ENCODE data around the gene CFH. TPM values are rescaled to one million over a fixed set of nuclear protein-coding genes. Genes with fewer than 3 reads are reported as not detected.

CFH gene
- total RNA-seq, 6 donors from 2014 or later: 34.4 to 97.5 (median 44.9) TPM

GRCh38 chr1:196651079-196651478 lies 764 bp upstream of the CFH start:
- DNase-seq (no peak), ATAC-seq (ENCODE audit: low FRiP score in 2 of 2) (no peak)
- no peaks in the 10 kb centered on the region for H3K9me3 ChIP-seq
- H3K27ac ChIP-seq: peak overlapping the region in 3 of 4 donors; percentile 2 to 61 (median 51)
- H3K36me3 ChIP-seq: no peaks in the 10 kb centered on the region
- no peaks in the 10 kb centered on the region for H3K4me1 ChIP-seq
- no peak overlapping the region for H3K4me3 ChIP-seq
- no peak for TF ChIP-seq POLR2AphosphoS5 (IDR thresholded peaks at IDR 0.05)
- no peak for TF ChIP-seq EP300 (IDR thresholded peaks at IDR 0.05)
- no peak for TF ChIP-seq CTCF (IDR thresholded peaks at IDR 0.05)
- TF ChIP-seq POLR2A (IDR thresholded peaks at IDR 0.05): no peak
- H3K27me3 ChIP-seq: no peaks in the 10 kb centered on the region
- WGBS, 2 donors: 75 to 77% methylated on average over 3 of the region's 3 CpGs

DNA sequence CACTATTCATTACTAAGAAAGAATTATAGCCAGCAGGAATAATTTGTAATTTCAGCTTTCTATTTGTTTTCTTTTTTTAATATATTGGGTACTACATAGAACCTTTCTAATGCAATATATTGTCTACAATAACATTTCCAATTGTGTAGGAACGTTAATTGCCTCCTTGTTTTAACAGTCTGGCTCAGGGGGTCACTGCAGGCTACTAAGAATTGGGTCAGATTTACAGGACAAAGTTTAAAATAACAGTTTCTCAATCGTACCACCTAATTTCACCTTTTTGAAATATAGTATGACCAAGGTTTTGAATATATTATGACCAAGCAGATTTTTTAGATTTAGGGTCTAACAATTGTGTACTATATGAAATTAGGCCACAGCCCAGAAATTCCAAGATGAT lies 2.4 kb downstream of the CFH start:
- no peaks in the 10 kb centered on the region for H3K36me3 ChIP-seq
- ATAC-seq (ENCODE audit: low FRiP score in 2 of 2): no peak
- WGBS, 2 donors: 50 to 61% methylated on average over 2 of the region's 2 CpGs

GRCh38 chr1:196655071-196655470 lies 3.2 kb downstream of the CFH start:
- no peak overlapping the region for H3K27ac ChIP-seq
- no peaks in the 10 kb centered on the region for H3K4me1 ChIP-seq
- DNase-seq: no peak
- no peak for TF ChIP-seq EP300 (IDR thresholded peaks at IDR 0.05)
- no peak for TF ChIP-seq POLR2A (IDR thresholded peaks at IDR 0.05)
- no peak for TF ChIP-seq POLR2AphosphoS5 (IDR thresholded peaks at IDR 0.05)
- TF ChIP-seq CTCF (IDR thresholded peaks at IDR 0.05): no peak
- 75 to 76% methylated on average over 3 of the region's 3 CpGs for WGBS, 2 donors
- H3K4me3 ChIP-seq: peak overlapping the region in 1 of 4 donors; percentile 36
- no peaks in the 10 kb centered on the region for H3K36me3 ChIP-seq
- no peaks in the 10 kb centered on the region for H3K9me3 ChIP-seq
- H3K27me3 ChIP-seq: no peaks in the 10 kb centered on the region
- ATAC-seq (ENCODE audit: low FRiP score in 2 of 2): no peak

More for the DNA sequence above, 2.4 kb downstream of the CFH start:
- Histone ChIP-seq H3K4me3 (peak overlapping the region in 2 of 4 donors; percentile 35 to 36), H3K9me3 (no peaks in the 10 kb centered on the region), H3K27ac (peak overlapping the region in 1 of 4 donors; percentile 16), H3K4me1 (no peaks in the 10 kb centered on the region), H3K27me3 (no peaks in the 10 kb centered on the region)
- no peak for DNase-seq
- TF ChIP-seq POLR2A (IDR thresholded peaks at IDR 0.05): no peak
- no peak for TF ChIP-seq CTCF (IDR thresholded peaks at IDR 0.05)
- no peak for TF ChIP-seq EP300 (IDR thresholded peaks at IDR 0.05)
- TF ChIP-seq POLR2AphosphoS5 (IDR thresholded peaks at IDR 0.05): no peak

DNA sequence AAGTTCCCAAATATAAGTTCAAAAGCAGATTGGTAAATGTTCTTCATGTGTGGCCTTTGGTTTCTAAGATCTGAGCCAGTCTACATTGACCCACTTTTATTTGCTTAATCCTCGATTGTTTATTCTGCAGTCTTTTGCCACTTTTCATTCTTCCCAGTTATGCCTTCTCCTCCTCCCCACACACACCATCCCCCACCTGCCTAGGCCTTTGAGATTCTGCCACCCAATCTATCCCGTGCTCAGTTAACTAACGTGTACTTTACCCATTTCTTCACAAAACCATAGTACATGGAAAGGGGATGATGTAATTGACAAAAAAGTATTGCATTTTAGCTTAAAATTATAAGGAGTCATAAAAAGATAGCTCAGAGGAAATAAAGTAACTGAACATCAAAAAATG lies 3.7 kb downstream of the CFH start:
- H3K27me3 ChIP-seq: no peaks in the 10 kb centered on the region
- DNase-seq: no peak
- peak overlapping the region in 1 of 4 donors; percentile 36 for H3K4me3 ChIP-seq
- H3K36me3 ChIP-seq: no peaks in the 10 kb centered on the region
- H3K27ac ChIP-seq: no peak overlapping the region
- ATAC-seq (ENCODE audit: low FRiP score in 2 of 2): no peak
- WGBS, 2 donors: 68 to 71% methylated on average over 3 of the region's 3 CpGs
- no peaks in the 10 kb centered on the region for H3K4me1 ChIP-seq
- TF ChIP-seq POLR2A (IDR thresholded peaks at IDR 0.05): no peak
- no peak for TF ChIP-seq CTCF (IDR thresholded peaks at IDR 0.05)
- no peak for TF ChIP-seq POLR2AphosphoS5 (IDR thresholded peaks at IDR 0.05)
- no peak for TF ChIP-seq EP300 (IDR thresholded peaks at IDR 0.05)
- H3K9me3 ChIP-seq: no peaks in the 10 kb centered on the region

GRCh38 chr1:196659471-196659870 lies 7.6 kb downstream of the CFH start:
- WGBS, 2 donors: 50 to 75% methylated on average over 1 of the region's 1 CpG
- ATAC-seq (ENCODE audit: low FRiP score in 2 of 2) (no peak), DNase-seq (no peak)
- TF ChIP-seq POLR2AphosphoS5 (IDR thresholded peaks at IDR 0.05) (no peak), EP300 (IDR thresholded peaks at IDR 0.05) (no peak), POLR2A (IDR thresholded peaks at IDR 0.05) (no peak), CTCF (IDR thresholded peaks at IDR 0.05) (no peak)
- Histone ChIP-seq H3K27me3 (no peaks in the 10 kb centered on the region), H3K36me3 (no peaks in the 10 kb centered on the region), H3K4me1 (no peaks in the 10 kb centered on the region), H3K27ac (no peak overlapping the region), H3K9me3 (no peaks in the 10 kb centered on the region), H3K4me3 (no peak overlapping the region)

Data from upper lobe of left lung (tissue), 6 donors.